Parathyroid adenoma (tissue), 2 donors: ENCODE measurements around the gene CLIC6.

ENCODE experiments used
- H2AFZ ChIP-seq: fragments of 300-600 bp; sonication (generic); one replicate; pipeline ENCODE4 v1.7.0; 2017; ENCODE audit warnings: antibody characterized with exemption, mild to moderate bottlenecking
- H3K27ac ChIP-seq: fragments of 300-600 bp; sonication (generic); one replicate; pipeline ENCODE4 v1.7.0; 2017
- H3K27me3 ChIP-seq: fragments of 300-600 bp; sonication (generic); one replicate; pipeline ENCODE4 v1.7.0; 2017; ENCODE audit warnings: low read length; ENCODE audit not compliant: control insufficient read depth, insufficient read depth
- H3K36me3 ChIP-seq: fragments of 300-600 bp; sonication (generic); one replicate; pipeline ENCODE4 v1.7.0; 2017; ENCODE audit warnings: low read length; ENCODE audit not compliant: control insufficient read depth, insufficient read depth
- H3K4me1 ChIP-seq: fragments of 300-600 bp; sonication (generic); one replicate; pipeline ENCODE4 v1.7.0; 2017; ENCODE audit warnings: control low read depth
- H3K4me2 ChIP-seq: fragments of 300-600 bp; sonication (generic); one replicate; pipeline ENCODE4 v1.7.0; 2017; ENCODE audit warnings: low read length
- H3K4me3 ChIP-seq: fragments of 300-600 bp; sonication (generic); one replicate; pipeline ENCODE4 v1.7.0; 2017; ENCODE audit warnings: low read depth, low read length
- H3K79me2 ChIP-seq: fragments of 300-600 bp; sonication (generic); one replicate; pipeline ENCODE4 v1.7.0; 2017; ENCODE audit warnings: control low read depth
- H3K9ac ChIP-seq: fragments of 300-600 bp; sonication (generic); one replicate; pipeline ENCODE4 v1.7.0; 2017; ENCODE audit warnings: mild to moderate bottlenecking
- H3K9me3 ChIP-seq: fragments of 300-600 bp; sonication (generic); one replicate; pipeline ENCODE4 v1.7.0; 2017; ENCODE audit warnings: low read length; ENCODE audit not compliant: control insufficient read depth
- TF ChIP-seq, protein P1 (sequence below): fragments of 300-600 bp; sonication (generic); IDR thresholded peaks from one replicate; pipeline ENCODE4 v1.7.0; 2017; ENCODE audit warnings: antibody characterized with exemption, mild to moderate bottlenecking
- donor health status: primary hyperparathyroidism.

CLIC6 gene

GRCh38 chr21:34679051-34679450 is 10.3 kb downstream of the CLIC6 start:
- Histone ChIP-seq H3K4me3 (no peak overlapping the region), H3K36me3 (no peaks in the 10 kb centered on the region), H2AFZ (no peak overlapping the region), H3K9ac (no peak overlapping the region), H3K9me3 (no peaks in the 10 kb centered on the region), H3K4me1 (no peaks in the 10 kb centered on the region), H3K79me2 (peaks cover 6% of the 10 kb centered on the region), H3K4me2 (no peak overlapping the region), H3K27ac (no peak overlapping the region), H3K27me3 (no peaks in the 10 kb centered on the region)
- TF ChIP-seq, protein P1, sequence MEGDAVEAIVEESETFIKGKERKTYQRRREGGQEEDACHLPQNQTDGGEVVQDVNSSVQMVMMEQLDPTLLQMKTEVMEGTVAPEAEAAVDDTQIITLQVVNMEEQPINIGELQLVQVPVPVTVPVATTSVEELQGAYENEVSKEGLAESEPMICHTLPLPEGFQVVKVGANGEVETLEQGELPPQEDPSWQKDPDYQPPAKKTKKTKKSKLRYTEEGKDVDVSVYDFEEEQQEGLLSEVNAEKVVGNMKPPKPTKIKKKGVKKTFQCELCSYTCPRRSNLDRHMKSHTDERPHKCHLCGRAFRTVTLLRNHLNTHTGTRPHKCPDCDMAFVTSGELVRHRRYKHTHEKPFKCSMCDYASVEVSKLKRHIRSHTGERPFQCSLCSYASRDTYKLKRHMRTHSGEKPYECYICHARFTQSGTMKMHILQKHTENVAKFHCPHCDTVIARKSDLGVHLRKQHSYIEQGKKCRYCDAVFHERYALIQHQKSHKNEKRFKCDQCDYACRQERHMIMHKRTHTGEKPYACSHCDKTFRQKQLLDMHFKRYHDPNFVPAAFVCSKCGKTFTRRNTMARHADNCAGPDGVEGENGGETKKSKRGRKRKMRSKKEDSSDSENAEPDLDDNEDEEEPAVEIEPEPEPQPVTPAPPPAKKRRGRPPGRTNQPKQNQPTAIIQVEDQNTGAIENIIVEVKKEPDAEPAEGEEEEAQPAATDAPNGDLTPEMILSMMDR, result no peak

DNA sequence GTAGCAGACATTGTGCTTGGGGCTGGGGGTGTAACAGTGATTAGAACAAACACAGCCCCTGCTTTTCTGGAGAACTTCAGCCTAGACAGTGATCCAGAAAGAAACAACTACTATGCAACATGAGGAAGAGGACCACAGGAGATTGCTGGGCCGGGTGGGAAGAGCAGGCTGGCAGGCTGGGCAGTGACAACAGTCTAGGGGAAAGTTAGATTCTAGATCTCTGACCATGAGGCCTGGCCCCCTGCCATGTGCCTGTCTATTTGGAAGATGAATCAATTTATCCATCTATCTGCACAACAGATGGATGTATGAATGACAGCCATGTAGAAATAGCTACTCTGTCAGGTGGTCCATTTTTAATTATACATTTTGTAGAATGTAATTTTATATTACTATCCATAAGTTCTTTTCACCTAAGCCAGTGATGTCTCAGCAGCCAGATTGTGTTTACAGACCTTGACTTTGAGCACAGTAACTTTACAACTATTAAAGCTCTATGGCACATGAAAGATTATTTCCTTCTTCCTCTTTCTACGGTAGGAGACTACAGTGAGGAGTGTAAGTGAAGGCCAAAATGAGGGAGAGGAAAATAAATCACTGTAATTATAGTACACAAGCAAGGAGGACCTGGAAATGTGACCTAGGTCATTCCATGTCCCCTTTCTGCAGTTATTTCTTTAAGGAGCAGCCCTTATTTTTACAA is 15.5 kb downstream of the CLIC6 start:
- TF ChIP-seq, protein P1, result no peak
- no peak overlapping the region for H3K4me3 ChIP-seq
- no peak overlapping the region for H2AFZ ChIP-seq
- peaks cover 8% of the 10 kb centered on the region for H3K79me2 ChIP-seq
- no peaks in the 10 kb centered on the region for H3K9me3 ChIP-seq
- H3K4me2 ChIP-seq, result no peak overlapping the region
- H3K9ac ChIP-seq, result no peak overlapping the region
- H3K27me3 ChIP-seq, result no peaks in the 10 kb centered on the region
- no peak overlapping the region for H3K27ac ChIP-seq
- no peaks in the 10 kb centered on the region for H3K4me1 ChIP-seq
- no peaks in the 10 kb centered on the region for H3K36me3 ChIP-seq

GRCh38 chr21:34687065-34687464 is 18.3 kb downstream of the CLIC6 start:
- Histone ChIP-seq H3K27ac (no peak overlapping the region), H3K27me3 (no peaks in the 10 kb centered on the region), H3K4me2 (no peak overlapping the region), H3K36me3 (no peaks in the 10 kb centered on the region), H3K4me1 (no peaks in the 10 kb centered on the region), H3K79me2 (peaks cover 2% of the 10 kb centered on the region), H3K9me3 (no peaks in the 10 kb centered on the region), H2AFZ (no peak overlapping the region), H3K4me3 (no peak overlapping the region), H3K9ac (no peak overlapping the region)
- TF ChIP-seq, protein P1, result no peak

GRCh38 chr21:34687745-34688144 is 19.0 kb downstream of the CLIC6 start:
- Histone ChIP-seq H3K4me3 (no peak overlapping the region), H3K9me3 (no peaks in the 10 kb centered on the region), H3K36me3 (no peaks in the 10 kb centered on the region), H3K4me1 (no peaks in the 10 kb centered on the region), H3K27me3 (no peaks in the 10 kb centered on the region), H2AFZ (no peak overlapping the region), H3K27ac (no peak overlapping the region), H3K79me2 (peaks cover 2% of the 10 kb centered on the region), H3K9ac (no peak overlapping the region), H3K4me2 (no peak overlapping the region)
- TF ChIP-seq, protein P1, result no peak

DNA sequence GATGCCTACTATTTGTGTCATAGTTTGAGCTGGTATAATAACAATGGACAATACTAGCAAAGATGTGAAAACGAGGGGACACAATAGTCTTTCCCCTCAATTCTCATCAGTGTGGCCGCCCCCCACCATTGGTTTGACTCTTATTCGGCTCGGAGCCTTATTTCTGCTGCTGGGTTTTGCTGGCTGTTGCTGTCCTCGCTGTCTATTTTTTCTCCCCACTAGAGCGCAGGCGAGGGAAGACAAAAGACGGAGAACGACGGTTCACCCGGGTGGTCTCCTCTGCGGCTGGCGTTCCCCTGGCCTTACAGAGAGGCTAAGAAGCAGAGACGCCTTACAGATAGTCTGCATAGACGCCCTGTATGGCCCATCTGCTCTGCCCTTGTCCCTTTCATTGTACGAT is 19.4 kb downstream of the CLIC6 start:
- Histone ChIP-seq H3K27me3 (no peaks in the 10 kb centered on the region), H3K9me3 (no peaks in the 10 kb centered on the region), H2AFZ (no peak overlapping the region), H3K27ac (no peak overlapping the region), H3K9ac (no peak overlapping the region), H3K4me3 (no peak overlapping the region), H3K79me2 (peaks cover 2% of the 10 kb centered on the region), H3K4me1 (no peaks in the 10 kb centered on the region), H3K4me2 (no peak overlapping the region), H3K36me3 (no peaks in the 10 kb centered on the region)
- TF ChIP-seq, protein P1, result no peak
